Activated T-helper 1 cell treated with Interleukin-2 at 50 U/mL for 16 hours (primary cell): ENCODE measurements around the gene TMEM86A.

Source experiments
- DNase-seq: peaks from one replicate; pipeline ENCODE4 v3.0.0-alpha.2; 2020; ENCODE audit warnings: low read depth

TMEM86A gene

DNA sequence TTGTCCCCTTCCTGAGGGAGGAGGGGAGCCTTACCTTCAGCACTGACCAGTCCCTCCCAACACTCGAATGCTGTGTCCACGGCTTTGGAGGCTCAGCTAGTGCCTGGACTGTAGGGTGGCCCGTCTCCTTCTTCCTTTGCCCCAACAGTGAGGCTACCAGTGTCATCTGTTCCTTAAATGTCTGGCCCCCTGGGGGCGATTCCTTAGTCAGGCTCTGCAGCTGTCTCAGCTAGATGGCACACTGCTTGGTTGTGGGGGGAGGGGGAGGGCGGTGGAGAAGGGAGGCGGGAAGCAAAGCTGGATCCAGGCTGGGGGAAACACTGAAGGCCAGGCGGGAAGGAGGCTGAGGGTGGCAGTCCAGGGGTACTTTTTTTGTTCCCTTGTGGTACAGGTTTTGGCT is 27.5 kb downstream of the TMEM86A start, which contains the start of gene IGSF22:
IGSF22 (minus strand) TSS at position 149 of the 400 bp plus-strand sequence. CDS start 1,952 bp downstream, outside the sequence.
- no peak for DNase-seq

DNA sequence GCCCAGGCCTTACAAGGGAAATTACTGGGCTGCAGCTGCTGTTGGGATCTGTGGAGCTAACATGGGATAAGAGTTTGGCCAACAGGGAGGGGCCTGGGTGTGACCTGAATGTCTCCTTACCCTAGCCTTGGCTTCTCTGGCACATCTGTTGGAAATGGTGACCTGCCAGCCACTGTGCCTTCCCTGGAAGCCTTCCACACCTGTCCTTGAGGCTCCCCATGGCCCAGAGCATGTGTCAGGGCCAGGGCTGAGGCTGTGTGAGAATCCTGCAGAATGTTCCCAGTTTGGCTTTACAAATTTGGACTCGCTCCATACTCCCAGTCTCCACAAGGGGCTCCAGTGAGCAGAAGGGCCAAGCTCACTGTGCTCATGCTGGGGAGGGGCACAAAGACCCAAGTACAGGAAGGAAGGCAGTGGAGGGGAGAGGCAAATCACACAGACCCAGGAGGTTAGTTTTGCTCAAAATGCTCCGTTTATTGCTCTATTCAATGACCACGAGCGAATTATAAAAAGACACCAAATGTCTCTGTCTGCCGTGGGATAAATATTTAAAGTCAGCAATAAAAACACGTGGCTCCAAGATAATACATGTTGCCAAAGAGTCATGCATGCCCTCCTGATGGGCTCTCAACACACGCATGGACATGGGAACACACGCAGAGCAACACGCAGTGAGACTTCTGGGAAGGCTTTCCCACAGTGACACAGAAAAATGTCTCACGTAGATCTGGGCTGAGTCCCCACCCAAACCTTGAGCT is 29.1 kb downstream of the TMEM86A start:
- no peak for DNase-seq

DNA sequence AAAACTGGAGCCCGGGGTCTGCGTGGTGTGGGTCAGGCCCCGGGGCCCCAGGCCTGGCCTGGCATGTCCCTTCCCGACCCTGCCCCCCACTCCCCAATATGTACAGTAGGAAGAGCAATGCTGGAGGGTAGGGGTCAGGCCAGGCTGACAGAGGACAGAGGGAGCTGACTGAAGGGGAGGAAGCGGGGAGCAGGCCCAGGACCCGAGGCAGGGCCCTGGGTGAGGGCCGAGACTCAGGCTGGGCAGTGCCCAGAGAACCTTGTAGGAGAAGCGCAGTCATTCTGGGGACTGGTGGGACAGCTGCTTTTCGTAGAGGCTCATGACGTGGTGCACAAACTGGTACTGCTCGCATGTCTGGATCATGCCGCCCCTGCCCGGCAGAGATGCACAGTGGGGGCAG is 30.1 kb downstream of the TMEM86A start:
- no peak for DNase-seq

DNA sequence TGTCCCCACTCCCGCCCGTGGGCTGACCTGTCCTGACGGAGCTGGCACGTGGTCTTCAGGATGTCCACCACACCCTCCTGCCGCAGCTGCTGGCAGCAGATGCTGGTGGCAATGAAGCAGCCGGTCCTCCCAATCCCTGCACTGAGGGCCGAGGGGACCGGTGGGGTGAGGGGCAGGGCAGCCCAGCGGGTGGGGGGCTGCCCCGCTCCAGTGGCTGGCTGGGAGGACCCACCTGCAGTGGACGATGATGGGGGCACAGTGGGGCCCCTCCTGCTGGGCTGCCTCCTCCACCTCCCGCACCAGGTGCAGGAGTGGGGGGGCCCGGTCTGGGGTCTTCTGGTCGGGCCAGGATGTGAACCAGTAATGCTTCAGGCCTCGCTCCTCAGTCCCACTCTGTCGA is 30.8 kb downstream of the TMEM86A start:
- no peak for DNase-seq

- no peak for DNase-seq
Measured at GRCh38 chr11:18730020-18730419, 31.4 kb downstream of the TMEM86A start.

DNA sequence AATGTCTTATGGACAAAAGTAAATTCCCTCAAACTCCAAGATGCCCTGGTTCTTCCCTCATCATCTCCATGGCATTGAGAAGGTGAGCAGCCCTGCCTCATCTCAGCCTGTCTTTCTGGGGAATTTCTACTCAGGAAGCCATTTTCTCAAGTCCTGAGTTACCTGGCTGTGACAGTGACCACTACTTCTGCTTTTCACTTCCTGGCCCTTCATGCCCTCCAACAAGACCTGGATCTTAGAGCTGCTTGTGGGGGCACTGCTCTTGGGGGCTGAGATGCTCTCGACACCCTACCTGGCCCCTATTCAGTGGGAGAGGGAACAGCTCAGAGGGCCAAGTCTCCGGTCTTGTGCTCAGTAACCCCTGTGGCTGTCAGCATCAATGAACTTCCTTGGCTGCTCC is 32.9 kb downstream of the TMEM86A start:
- no peak for DNase-seq

GRCh38 chr11:18731949-18732821 is 33.6 kb downstream of the TMEM86A start:
- peak; percentile 45 for DNase-seq

DNA sequence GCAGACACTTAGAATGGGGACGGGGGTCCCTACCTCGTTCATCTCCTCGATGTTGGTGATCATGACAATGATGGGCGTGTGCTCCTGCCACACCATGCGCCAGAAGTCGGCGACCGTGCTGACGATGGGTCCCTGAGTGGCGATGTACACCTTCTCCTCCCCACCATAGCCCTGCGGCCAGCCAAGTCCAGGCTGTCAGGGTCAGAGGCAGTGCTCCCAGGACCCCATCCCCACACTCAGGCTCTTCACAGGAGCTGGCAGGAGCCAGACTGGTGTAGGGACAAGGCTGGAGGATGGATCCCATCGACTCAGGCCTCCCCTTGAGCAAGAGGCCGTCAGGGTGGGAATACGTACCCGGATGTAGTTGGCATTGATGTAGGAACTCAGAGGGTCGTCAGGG is 34.6 kb downstream of the TMEM86A start:
- DNase-seq: no peak

DNA sequence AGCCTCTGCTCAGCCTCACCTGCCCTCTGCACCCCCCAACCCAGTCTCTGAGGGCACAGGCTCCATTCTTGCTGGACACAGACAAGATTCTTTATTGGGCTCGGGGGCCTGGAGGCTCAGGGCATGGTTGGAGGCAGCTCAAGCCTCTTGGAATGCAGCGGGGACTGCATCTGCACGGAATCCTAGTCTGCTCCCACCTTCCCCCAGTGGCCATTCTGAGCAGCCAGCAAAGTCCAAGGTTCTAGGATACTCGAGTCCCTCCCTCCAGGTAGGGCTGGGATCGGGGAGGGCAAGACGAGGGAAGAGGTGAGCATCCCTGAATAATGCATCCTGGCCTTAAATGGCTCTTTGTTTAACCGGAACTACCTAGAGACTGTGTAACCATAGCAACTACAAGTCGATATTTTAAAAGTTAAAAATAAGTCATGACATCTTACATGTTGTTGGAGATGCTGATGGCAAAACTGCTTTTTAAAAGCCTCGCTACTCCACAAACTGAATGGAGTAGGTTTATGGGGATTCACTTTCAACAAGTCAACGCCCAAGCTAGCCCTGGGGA is 38.1 kb downstream of the TMEM86A start:
- no peak for DNase-seq

- no peak for DNase-seq
Measured at GRCh38 chr11:18737642-18738041, 39.1 kb downstream of the TMEM86A start.

GRCh38 chr11:18739685-18740084 is 41.1 kb downstream of the TMEM86A start:
- DNase-seq: no peak

DNA sequence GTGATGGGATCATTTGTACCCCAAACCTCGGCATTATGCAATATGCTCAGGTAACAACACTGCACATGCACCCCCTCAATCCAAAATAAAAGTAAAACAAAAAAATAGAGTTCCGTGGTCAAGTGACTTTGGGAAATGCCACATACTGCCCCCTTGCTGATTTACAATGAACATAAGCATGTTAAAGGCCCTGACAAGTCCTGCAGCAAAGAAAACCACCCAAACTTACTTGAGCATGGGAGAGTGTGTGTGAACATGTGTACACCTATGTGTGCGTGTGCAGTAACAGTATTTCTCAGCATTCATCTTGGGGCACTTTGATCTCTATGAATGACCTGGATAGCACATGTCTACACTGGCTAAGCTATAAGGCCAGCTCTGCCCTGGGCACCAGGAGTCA is 43.2 kb downstream of the TMEM86A start:
- DNase-seq: no peak

DNA sequence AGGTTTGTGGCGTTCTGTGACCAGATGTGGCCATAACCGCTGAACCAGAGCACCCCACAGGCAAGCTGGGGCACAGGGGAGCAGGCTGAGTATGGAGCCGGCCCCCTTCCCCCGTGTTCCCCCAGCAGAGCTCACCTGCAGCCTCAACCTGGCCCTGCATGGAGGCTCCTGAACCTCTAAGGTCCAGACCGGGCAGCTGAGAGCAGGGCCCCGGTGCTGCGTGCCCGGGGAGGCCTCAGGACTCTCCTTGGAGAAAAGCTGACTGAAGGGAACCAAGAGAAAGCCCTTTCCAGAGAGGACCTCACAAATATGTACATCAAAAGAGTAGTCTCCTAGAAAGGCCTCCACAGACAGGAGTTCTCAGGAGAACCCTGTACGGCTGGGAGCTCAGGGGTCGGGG is 44.8 kb downstream of the TMEM86A start:
- no peak for DNase-seq

DNA sequence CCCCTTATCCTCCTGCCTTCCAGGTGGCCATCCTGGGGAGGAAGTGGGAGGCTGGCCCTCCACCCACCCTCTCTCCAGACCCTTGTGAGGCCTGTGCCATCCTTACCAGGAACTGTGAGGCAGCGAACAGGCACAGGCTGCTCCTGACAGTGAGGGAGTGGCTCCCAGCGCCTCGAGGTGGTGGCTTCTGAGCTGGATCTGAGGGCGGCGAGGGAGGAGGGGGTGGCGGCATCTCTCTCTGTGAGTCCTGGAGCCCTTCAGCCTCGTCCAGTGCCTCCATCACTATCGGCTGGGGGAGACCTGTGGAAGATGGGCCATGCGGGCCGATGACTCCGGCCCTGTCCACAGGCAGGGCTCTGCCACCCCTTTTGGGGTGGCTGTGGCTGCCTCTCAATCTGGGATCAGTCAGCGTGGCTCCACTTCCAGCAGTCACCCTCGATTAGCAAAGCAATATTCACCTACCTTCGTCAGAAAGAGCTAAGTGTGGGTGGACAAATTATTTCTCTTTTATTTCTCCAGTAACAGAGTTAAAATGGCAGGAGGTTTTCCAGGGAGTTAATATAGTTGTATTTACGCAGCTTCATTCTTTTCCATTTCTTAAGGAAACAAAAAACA is 45.4 kb downstream of the TMEM86A start:
- no peak for DNase-seq

DNA sequence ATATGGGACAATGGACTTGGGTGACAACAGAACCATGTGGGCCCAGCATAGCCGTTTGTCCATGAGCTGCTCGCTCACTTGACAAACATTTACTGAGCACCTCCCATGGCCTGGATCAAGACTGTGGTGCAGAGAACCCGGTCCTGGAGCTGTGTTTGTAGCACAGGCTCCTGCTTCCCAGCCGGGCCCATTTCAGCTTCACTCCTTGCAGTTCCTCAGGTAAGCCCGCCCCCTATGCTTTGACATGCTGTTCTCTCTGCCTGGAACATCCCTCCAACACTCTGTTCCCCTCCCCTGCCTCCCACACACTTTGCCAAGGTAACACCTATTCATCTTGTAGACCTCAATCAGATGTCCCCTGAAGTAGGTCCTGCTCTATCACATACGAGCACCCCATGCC is 46.7 kb downstream of the TMEM86A start:
- no peak for DNase-seq

GRCh38 chr11:18748766-18749365 is 50.3 kb downstream of the TMEM86A start:
- DNase-seq: no peak

DNA sequence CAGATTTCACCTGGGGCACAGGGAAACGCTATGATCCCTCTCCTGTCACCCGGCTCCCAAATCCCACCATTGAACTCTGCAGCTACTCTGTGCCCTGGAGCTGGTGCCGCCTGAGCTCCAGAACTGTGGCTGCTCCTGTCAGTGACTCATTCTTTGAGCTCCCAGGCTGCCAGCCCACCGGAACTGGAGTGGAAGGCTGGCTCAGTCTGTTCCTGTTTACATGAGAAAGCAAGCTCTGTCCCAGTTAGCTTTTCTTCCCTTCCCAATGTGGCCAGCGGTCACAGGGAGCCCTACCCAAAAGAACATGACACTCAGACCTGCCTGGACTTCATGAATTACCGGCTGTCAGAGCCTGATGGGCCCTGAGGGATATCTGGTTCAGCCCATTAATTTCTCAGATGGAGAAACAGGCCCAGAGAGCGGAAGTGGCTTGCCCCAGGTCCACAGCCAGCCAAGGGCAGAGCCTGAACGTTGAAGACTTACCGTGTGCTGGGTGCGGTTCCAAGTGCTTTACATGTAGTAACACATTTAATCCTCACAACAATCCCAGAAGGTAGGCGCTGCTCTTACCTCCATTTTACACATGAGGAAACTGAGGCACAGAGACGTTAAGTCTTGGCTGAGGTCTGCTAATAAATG is 51.2 kb downstream of the TMEM86A start:
- no peak for DNase-seq

- no peak for DNase-seq
Measured at GRCh38 chr11:18750944-18751343, 52.4 kb downstream of the TMEM86A start.

DNA sequence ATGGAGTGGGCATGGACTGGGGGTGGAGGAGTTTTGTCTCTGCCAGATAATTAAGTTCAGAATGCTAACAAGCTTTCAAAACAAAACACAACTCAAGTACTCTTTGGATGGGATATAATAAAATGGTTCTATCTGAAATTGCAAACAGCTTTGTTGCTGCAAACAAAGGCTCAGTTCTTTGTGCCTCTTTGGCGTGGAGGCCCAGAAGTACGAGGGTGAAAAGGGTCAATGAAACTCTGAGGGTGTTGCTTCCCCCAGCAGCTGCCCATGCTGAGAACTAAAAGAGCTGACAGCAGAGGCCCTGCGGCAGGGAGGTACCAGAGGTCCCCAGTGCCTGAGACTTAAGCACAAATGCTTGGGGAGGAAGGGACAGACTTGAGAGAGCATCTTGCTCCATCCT is 53.9 kb downstream of the TMEM86A start:
- DNase-seq: no peak

GRCh38 chr11:18754308-18754707 is 55.7 kb downstream of the TMEM86A start:
- no peak for DNase-seq
